ENCODE results near the gene FAM156A. TPM values are rescaled to one million over a fixed set of nuclear protein-coding genes. Genes with fewer than 3 reads are reported as not detected.
"Not testable (repeated sequence)": the region's sequence is repeated elsewhere in the genome, so short reads cannot be mapped to it uniquely, and the experiment has no call there.

FAM156A gene
- 10 to 100 TPM in 1 of 4 donors, 1 to 10 TPM in 3; 1.7 to 14.0 (median 4.9) TPM for total RNA-seq

- DNase-seq; H3K9me3 ChIP-seq; H3K27ac ChIP-seq; H3K27me3 ChIP-seq; H3K4me1 ChIP-seq; H3K4me3 ChIP-seq; in situ Hi-C loops (cut with MboI; ENCODE audit: low sequenced_read_pairs in 4 of 4); H3K36me3 ChIP-seq; intact Hi-C loops (cut with DNase I; ENCODE audit: low total_unique reads): not testable (repeated sequence)
- ATAC-seq, result peak; percentile 89 to 92
Measured at GRCh38 chrX:52958113-52958959, at the start of gene FAM156A. TSS of gene FAM156A (minus strand) at chrX:52958518. CDS start at chrX:52948588, 9,930 bp downstream.

- TF ChIP-seq POLR2A (IDR thresholded peaks at IDR 0.05) (no peak), CTCF (IDR thresholded peaks at IDR 0.05 in 4 of 5, conservative IDR thresholded peaks at IDR 0.05 in 1 of 5) (no peak)
- Histone ChIP-seq H3K27ac (no peak overlapping the region), H3K4me1 (no peaks in the 10 kb centered on the region), H3K9me3 (no peaks in the 10 kb centered on the region), H3K36me3 (no peaks in the 10 kb centered on the region), H3K4me3 (no peak overlapping the region), H3K27me3 (peaks cover 0 to 4% (median 0%) of the 10 kb centered on the region in 3 donors)
- ATAC-seq (no peak), DNase-seq (no peak)
- intact Hi-C loops (cut with DNase I; ENCODE audit: low total_unique reads) (no loop called here), in situ Hi-C loops (cut with MboI; ENCODE audit: low sequenced_read_pairs in 4 of 4) (no loop called here)
Measured at GRCh38 chrX:53005327-53005726, 47.0 kb upstream of the FAM156A start.

GRCh38 chrX:53004811-53005210, 46.5 kb upstream of the FAM156A start:
- in situ Hi-C loops (cut with MboI; ENCODE audit: low sequenced_read_pairs in 4 of 4), result no loop called here
- Histone ChIP-seq H3K27ac (no peak overlapping the region), H3K9me3 (no peaks in the 10 kb centered on the region), H3K36me3 (no peaks in the 10 kb centered on the region), H3K4me3 (no peak overlapping the region), H3K4me1 (no peaks in the 10 kb centered on the region), H3K27me3 (peaks cover 0 to 4% (median 0%) of the 10 kb centered on the region in 3 donors)
- no peak for TF ChIP-seq POLR2A (IDR thresholded peaks at IDR 0.05)
- ATAC-seq (no peak), DNase-seq (no peak)
- intact Hi-C loops (cut with DNase I; ENCODE audit: low total_unique reads), result no loop called here

- in situ Hi-C loops (cut with MboI; ENCODE audit: low sequenced_read_pairs in 4 of 4) (no loop called here), intact Hi-C loops (cut with DNase I; ENCODE audit: low total_unique reads) (no loop called here)
- peak in 1 of 2 donors; percentile 26 for DNase-seq
- Histone ChIP-seq H3K4me3 (no peak overlapping the region), H3K4me1 (no peaks in the 10 kb centered on the region), H3K27me3 (peaks cover 0 to 4% (median 0%) of the 10 kb centered on the region in 3 donors), H3K36me3 (no peaks in the 10 kb centered on the region), H3K27ac (no peak overlapping the region), H3K9me3 (no peaks in the 10 kb centered on the region)
- no peak for TF ChIP-seq POLR2A (IDR thresholded peaks at IDR 0.05)
- no peak for TF ChIP-seq CTCF (IDR thresholded peaks at IDR 0.05 in 4 of 5, conservative IDR thresholded peaks at IDR 0.05 in 1 of 5)
- ATAC-seq, result peak in 1 of 2 donors; percentile 76
Measured at GRCh38 chrX:53004038-53004437, 45.7 kb upstream of the FAM156A start.

GRCh38 chrX:53003111-53003510, 44.8 kb upstream of the FAM156A start:
- in situ Hi-C loops (cut with MboI; ENCODE audit: low sequenced_read_pairs in 4 of 4) (no loop called here), intact Hi-C loops (cut with DNase I; ENCODE audit: low total_unique reads) (no loop called here)
- ATAC-seq (no peak), DNase-seq (no peak)
- Histone ChIP-seq H3K36me3 (no peaks in the 10 kb centered on the region), H3K4me3 (no peak overlapping the region), H3K27ac (no peak overlapping the region), H3K9me3 (no peaks in the 10 kb centered on the region), H3K4me1 (no peaks in the 10 kb centered on the region), H3K27me3 (peaks cover 0 to 4% (median 0%) of the 10 kb centered on the region in 3 donors)
- TF ChIP-seq POLR2A (IDR thresholded peaks at IDR 0.05) (no peak), CTCF (IDR thresholded peaks at IDR 0.05 in 4 of 5, conservative IDR thresholded peaks at IDR 0.05 in 1 of 5) (no peak)

Measured in gastrocnemius medialis (tissue), 4 donors.